ENCODE measurements around the gene CST6.

DNA sequence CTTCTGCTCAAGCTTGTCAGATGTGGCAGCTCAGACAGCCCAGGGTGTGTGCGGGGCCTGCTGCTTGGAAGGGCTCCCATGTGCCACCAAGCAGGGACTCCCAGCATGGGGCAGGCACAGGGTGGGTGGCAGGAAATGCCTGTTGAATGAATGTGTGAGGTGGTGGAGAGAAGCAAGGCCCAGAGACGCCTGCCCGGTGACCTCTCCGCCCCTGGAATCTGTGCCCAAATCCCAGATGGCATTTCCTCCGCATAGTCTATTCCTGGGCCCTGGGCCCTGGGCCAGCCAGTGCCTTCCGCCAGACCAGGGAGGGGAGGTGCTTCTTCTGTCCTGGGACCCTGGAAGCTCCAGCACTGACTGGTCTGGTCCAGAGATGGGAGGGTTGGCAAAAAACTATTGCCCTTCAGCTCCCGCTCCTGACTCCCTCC is 3.7 kb downstream of the CST6 start:
- TF ChIP-seq CEBPB (IDR thresholded peaks at IDR 0.05; ENCODE audit: low read depth, low read length) (no peak), POLR2A (IDR thresholded peaks at IDR 0.05; ENCODE audit: low read depth, low read length) (no peak), CHD1 (IDR thresholded peaks at IDR 0.05; ENCODE audit: low read depth, low read length) (no peak), MXI1 (IDR thresholded peaks at IDR 0.05; ENCODE audit: borderline replicate concordance, low read depth, low read length) (no peak), RFX5 (IDR thresholded peaks at IDR 0.05; ENCODE audit: low read depth, low read length) (no peak), MAFK (IDR thresholded peaks at IDR 0.05; ENCODE audit: low read depth, low read length) (no peak), SMC3 (IDR thresholded peaks at IDR 0.05; ENCODE audit: low read depth, low read length) (no peak), MAZ (IDR thresholded peaks at IDR 0.05; ENCODE audit: borderline replicate concordance, low read depth, low read length) (no peak), BHLHE40 (IDR thresholded peaks at IDR 0.05; ENCODE audit: low read depth, low read length) (no peak), RAD21 (IDR thresholded peaks at IDR 0.05; ENCODE audit: low read length) (no peak)
- TF ChIP-seq, protein P1, sequence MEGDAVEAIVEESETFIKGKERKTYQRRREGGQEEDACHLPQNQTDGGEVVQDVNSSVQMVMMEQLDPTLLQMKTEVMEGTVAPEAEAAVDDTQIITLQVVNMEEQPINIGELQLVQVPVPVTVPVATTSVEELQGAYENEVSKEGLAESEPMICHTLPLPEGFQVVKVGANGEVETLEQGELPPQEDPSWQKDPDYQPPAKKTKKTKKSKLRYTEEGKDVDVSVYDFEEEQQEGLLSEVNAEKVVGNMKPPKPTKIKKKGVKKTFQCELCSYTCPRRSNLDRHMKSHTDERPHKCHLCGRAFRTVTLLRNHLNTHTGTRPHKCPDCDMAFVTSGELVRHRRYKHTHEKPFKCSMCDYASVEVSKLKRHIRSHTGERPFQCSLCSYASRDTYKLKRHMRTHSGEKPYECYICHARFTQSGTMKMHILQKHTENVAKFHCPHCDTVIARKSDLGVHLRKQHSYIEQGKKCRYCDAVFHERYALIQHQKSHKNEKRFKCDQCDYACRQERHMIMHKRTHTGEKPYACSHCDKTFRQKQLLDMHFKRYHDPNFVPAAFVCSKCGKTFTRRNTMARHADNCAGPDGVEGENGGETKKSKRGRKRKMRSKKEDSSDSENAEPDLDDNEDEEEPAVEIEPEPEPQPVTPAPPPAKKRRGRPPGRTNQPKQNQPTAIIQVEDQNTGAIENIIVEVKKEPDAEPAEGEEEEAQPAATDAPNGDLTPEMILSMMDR (conservative IDR thresholded peaks at IDR 0.05; ENCODE audit: low read depth, low read length) = no peak
- TF ChIP-seq, protein P2, sequence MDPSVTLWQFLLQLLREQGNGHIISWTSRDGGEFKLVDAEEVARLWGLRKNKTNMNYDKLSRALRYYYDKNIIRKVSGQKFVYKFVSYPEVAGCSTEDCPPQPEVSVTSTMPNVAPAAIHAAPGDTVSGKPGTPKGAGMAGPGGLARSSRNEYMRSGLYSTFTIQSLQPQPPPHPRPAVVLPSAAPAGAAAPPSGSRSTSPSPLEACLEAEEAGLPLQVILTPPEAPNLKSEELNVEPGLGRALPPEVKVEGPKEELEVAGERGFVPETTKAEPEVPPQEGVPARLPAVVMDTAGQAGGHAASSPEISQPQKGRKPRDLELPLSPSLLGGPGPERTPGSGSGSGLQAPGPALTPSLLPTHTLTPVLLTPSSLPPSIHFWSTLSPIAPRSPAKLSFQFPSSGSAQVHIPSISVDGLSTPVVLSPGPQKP (IDR thresholded peaks at IDR 0.05; ENCODE audit: borderline replicate concordance, low read depth, low read length) = no peak
- TF ChIP-seq, protein P3, sequence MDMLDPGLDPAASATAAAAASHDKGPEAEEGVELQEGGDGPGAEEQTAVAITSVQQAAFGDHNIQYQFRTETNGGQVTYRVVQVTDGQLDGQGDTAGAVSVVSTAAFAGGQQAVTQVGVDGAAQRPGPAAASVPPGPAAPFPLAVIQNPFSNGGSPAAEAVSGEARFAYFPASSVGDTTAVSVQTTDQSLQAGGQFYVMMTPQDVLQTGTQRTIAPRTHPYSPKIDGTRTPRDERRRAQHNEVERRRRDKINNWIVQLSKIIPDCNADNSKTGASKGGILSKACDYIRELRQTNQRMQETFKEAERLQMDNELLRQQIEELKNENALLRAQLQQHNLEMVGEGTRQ (IDR thresholded peaks at IDR 0.05; ENCODE audit: low read depth, low read length) = no peak

All from IMR-90 (cell line).